GM18499 (cell line): ENCODE results near the gene CC2D2B.
A peak's percentile ranks its signal among the peaks of the same experiment; 100 is the strongest.
"Not testable (repeated sequence)": the region's sequence is repeated elsewhere in the genome, so short reads cannot be mapped to it uniquely, and the experiment has no call there.

Source experiments
- ATAC-seq: cut with Tn5 transposase; IDR thresholded peaks from one replicate; pipeline ENCODE4 v1.9.1; 2021; ENCODE audit warnings: moderate number of reproducible peaks; ENCODE audit not compliant: insufficient read depth, unreplicated experiment

CC2D2B gene

GRCh38 chr10:96014473-96015102 is 106.8 kb downstream of the CC2D2B start:
- no peak for ATAC-seq

- ATAC-seq = no peak
These were observed 109.5 kb downstream of the CC2D2B start for GRCh38 chr10:96017191-96017687.

GRCh38 chr10:96021332-96021731 is 113.6 kb downstream of the CC2D2B start:
- no peak for ATAC-seq

GRCh38 chr10:96022739-96023138 is 115.0 kb downstream of the CC2D2B start:
- ATAC-seq = no peak

GRCh38 chr10:96023168-96023567 is 115.4 kb downstream of the CC2D2B start:
- ATAC-seq = no peak

- ATAC-seq = no peak
These were observed 117.8 kb downstream of the CC2D2B start for GRCh38 chr10:96025566-96025965.

GRCh38 chr10:96034625-96035024 is 126.8 kb downstream of the CC2D2B start:
- no peak for ATAC-seq

- ATAC-seq = no peak
These were observed 131.0 kb downstream of the CC2D2B start for GRCh38 chr10:96038476-96039387.

- no peak for ATAC-seq
These were observed 133.4 kb downstream of the CC2D2B start for GRCh38 chr10:96041146-96041545.

GRCh38 chr10:96043033-96043892 is 135.5 kb downstream of the CC2D2B start, which contains the start of gene CCNJ:
TSS of gene CCNJ (plus strand) at chr10:96043583. CDS start at chr10:96044394, 811 bp downstream.
- peak; percentile 58 for ATAC-seq

GRCh38 chr10:96043893-96044715 is 136.3 kb downstream of the CC2D2B start:
- ATAC-seq = peak; percentile 17

GRCh38 chr10:96044736-96045135 is 137.0 kb downstream of the CC2D2B start:
- ATAC-seq = no peak

GRCh38 chr10:96046546-96046945 is 138.8 kb downstream of the CC2D2B start:
- no peak for ATAC-seq

GRCh38 chr10:96047004-96047649 is 139.4 kb downstream of the CC2D2B start:
- ATAC-seq = no peak

GRCh38 chr10:96047925-96048324 is 140.2 kb downstream of the CC2D2B start:
- ATAC-seq = not testable (repeated sequence)

GRCh38 chr10:96049340-96049739 is 141.6 kb downstream of the CC2D2B start:
- ATAC-seq = no peak

GRCh38 chr10:96053985-96054384 is 146.2 kb downstream of the CC2D2B start:
- ATAC-seq = no peak

GRCh38 chr10:96056787-96057186 is 149.0 kb downstream of the CC2D2B start:
- no peak for ATAC-seq

- ATAC-seq = no peak
These were observed 153.5 kb downstream of the CC2D2B start for GRCh38 chr10:96061232-96061631.
